Type B pancreatic cell (in vitro differentiated cells): ENCODE data around the gene FRAS1. TPM values are rescaled to one million over a fixed set of nuclear protein-coding genes. Genes with fewer than 3 reads are reported as not detected.

ENCODE experiments used
- DNase-seq: peaks from one replicate; pipeline ENCODE4 v3.0.0; 2021; ENCODE audit warnings: mixed read lengths; ENCODE audit not compliant: unreplicated experiment; ENCODE audit errors: extremely low spot score
- H3K27ac Mint-ChIP-seq: 2 replicates; pipeline ENCODE4 v1.8.0; 2021; ENCODE audit warnings: mild to moderate bottlenecking, mixed read lengths
- H3K27me3 Mint-ChIP-seq: 2 replicates; pipeline ENCODE4 v1.8.0; 2021; ENCODE audit warnings: mixed read lengths
- H3K36me3 Mint-ChIP-seq: 2 replicates; pipeline ENCODE4 v1.8.0; 2021; ENCODE audit warnings: mixed read lengths
- H3K4me1 Mint-ChIP-seq: one replicate; pipeline ENCODE4 v1.8.0; 2021; ENCODE audit warnings: mixed read lengths; ENCODE audit not compliant: unreplicated experiment
- H3K4me3 Mint-ChIP-seq: 2 replicates; pipeline ENCODE4 v1.8.0; 2021; ENCODE audit warnings: mild to moderate bottlenecking, mixed read lengths
- H3K9me3 Mint-ChIP-seq: 2 replicates; pipeline ENCODE4 v1.8.0; 2021; ENCODE audit warnings: mixed read lengths
- total RNA-seq: library from RNA; stranded (reverse); gene quantifications from 2 replicates; pipeline ENCODE4 v1.2.1, GENCODE V29; 2021; ENCODE audit warnings: low replicate concordance
- TF ChIP-seq, protein P1 (sequence below): fragments of 200-600 bp; sonication (generic); conservative IDR thresholded peaks from 2 replicates; pipeline ENCODE4 v1.5.0; 2021; ENCODE audit warnings: antibody characterized with exemption, mild to moderate bottlenecking

FRAS1 gene
- total RNA-seq, 1 donor from 2014 or later: 37.7 TPM

DNA sequence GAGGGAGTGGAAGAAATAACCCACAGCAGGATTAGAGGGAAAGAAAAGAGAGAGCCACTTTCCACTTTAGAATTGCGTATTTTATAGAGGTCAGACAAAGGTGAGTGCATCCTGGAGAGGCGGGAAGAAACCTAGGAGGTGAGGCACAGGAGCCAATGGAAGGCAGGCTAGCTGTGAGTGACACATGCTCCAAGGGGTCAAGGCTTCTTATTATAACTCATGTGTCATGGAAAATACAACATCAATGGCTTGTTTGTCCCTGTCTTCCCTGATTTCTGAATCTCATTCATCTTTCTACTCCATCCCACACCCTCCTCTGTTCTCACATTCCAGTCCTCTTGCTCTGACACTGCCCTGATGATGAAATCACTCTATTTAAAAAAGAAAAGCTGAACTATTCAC is 508.8 kb downstream of the FRAS1 start:
- Mint-ChIP-seq H3K9me3 (no peaks in the 10 kb centered on the region), H3K4me3 (peak overlapping the region; percentile 16)

DNA sequence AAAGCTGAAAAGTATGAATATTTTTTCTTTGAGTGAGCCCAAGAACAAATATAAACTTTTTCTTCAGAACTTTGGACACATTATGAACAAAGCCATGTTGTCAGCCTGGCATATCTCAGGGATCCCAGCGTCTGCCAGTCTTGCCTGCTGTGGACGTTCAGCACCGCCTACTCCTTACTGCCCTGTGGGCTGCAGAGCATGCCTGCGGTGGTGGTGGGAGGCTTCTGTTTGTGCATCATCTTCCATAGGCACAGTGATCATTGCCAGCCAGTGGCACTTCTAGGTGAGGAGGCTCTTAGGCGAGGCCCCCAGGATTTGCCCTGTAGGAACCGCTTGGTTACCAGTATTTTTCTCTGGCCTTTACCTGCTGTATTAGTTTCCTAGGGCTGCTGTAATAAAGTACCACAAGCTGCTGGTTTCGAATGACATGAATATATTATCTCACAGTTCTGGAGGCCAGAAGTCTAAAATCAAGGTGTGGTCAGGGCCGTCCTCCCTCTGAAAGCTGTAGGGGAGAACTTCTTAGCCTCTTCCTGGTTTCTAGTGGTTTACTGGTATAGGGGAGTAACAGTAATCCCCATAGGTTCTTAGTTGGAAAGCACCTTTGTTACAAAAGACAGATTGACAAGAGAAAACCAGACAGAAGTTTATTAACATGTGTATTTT is 509.8 kb downstream of the FRAS1 start:
- H3K27me3 Mint-ChIP-seq: no peaks in the 10 kb centered on the region
- no peak for DNase-seq
- peak overlapping the region; percentile 98 for H3K27ac Mint-ChIP-seq
- peaks cover 55% of the 10 kb centered on the region for H3K4me1 Mint-ChIP-seq
- H3K4me3 Mint-ChIP-seq: peak overlapping the region; percentile 67
- H3K36me3 Mint-ChIP-seq: peaks cover 3% of the 10 kb centered on the region
- no peaks in the 10 kb centered on the region for H3K9me3 Mint-ChIP-seq
- TF ChIP-seq, protein P1, sequence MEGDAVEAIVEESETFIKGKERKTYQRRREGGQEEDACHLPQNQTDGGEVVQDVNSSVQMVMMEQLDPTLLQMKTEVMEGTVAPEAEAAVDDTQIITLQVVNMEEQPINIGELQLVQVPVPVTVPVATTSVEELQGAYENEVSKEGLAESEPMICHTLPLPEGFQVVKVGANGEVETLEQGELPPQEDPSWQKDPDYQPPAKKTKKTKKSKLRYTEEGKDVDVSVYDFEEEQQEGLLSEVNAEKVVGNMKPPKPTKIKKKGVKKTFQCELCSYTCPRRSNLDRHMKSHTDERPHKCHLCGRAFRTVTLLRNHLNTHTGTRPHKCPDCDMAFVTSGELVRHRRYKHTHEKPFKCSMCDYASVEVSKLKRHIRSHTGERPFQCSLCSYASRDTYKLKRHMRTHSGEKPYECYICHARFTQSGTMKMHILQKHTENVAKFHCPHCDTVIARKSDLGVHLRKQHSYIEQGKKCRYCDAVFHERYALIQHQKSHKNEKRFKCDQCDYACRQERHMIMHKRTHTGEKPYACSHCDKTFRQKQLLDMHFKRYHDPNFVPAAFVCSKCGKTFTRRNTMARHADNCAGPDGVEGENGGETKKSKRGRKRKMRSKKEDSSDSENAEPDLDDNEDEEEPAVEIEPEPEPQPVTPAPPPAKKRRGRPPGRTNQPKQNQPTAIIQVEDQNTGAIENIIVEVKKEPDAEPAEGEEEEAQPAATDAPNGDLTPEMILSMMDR: no peak

More for the DNA sequence above, 508.8 kb downstream of the FRAS1 start:
- Mint-ChIP-seq H3K27me3 (no peaks in the 10 kb centered on the region), H3K36me3 (peaks cover 3% of the 10 kb centered on the region), H3K4me1 (peaks cover 56% of the 10 kb centered on the region), H3K27ac (peak overlapping the region; percentile 98)
- TF ChIP-seq, protein P1: no peak
- DNase-seq: no peak

DNA sequence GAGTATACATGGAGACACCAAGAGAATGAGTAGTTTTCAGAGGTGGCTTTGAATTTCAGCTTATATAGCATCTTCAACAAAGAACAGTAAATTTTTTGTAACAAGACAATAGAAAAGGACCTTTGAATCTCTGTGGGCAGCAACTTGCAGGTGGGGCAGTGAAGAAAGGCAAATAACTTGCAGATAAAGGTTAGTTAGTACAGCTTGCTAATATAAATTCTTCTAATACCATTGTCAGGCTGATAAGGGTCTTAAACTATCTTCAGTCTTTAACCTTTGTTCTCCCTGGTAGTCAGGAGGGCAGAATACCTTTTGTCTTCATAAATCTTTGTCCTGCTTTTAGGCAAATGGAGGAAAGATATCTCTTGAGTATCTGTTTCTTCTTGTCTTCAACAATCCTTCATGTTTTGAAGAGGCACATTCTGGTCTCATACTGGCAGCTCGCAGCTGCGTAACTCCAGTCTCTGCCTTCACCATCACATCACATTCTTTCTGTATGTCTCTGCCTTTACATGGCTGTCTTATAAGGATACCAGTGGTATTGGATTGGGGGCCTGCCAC is 510.5 kb downstream of the FRAS1 start:
- peak overlapping the region; percentile 98 for H3K27ac Mint-ChIP-seq
- H3K36me3 Mint-ChIP-seq: peaks cover 8% of the 10 kb centered on the region
- peaks cover 55% of the 10 kb centered on the region for H3K4me1 Mint-ChIP-seq
- peak overlapping the region; percentile 67 for H3K4me3 Mint-ChIP-seq
- H3K9me3 Mint-ChIP-seq: no peaks in the 10 kb centered on the region
- no peaks in the 10 kb centered on the region for H3K27me3 Mint-ChIP-seq
- DNase-seq: no peak
- TF ChIP-seq, protein P1: no peak

DNA sequence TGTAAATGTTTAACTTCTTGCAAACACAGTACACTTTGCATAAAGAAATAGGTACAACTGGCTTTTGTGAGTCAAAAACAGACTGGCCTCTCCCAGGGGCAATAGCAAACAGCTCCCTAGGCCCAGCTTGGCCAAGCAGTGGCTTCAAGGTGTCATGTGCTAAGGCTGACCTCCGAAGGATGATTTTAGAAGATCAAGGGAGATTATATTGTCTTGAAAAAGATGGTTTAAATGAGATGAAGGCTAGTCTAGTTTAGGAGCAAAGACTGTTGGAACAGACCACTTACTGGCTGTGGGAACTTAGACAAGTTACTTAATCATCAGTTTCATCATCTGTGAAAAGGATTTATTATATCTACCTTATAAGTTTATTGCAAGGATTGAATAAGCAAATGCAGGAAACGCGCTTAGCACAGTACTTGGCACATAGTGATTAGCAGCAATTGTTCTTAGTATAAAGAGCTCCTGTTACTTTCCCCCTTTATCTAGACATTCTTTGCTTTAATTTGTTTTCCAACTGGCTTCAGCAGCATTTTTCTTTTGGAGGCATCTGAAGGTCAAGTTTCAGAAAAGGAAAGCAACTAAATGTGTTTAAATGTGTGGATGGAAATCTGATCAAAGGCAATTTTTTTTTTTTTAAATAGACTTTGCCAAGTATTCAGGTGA is 511.6 kb downstream of the FRAS1 start:
- no peak for DNase-seq
- peak overlapping the region; percentile 98 for H3K27ac Mint-ChIP-seq
- peak overlapping the region; percentile 39 for H3K4me3 Mint-ChIP-seq
- TF ChIP-seq, protein P1: no peak
- H3K9me3 Mint-ChIP-seq: no peaks in the 10 kb centered on the region
- peaks cover 54% of the 10 kb centered on the region for H3K4me1 Mint-ChIP-seq
- H3K27me3 Mint-ChIP-seq: no peaks in the 10 kb centered on the region
- H3K36me3 Mint-ChIP-seq: peaks cover 9% of the 10 kb centered on the region

DNA sequence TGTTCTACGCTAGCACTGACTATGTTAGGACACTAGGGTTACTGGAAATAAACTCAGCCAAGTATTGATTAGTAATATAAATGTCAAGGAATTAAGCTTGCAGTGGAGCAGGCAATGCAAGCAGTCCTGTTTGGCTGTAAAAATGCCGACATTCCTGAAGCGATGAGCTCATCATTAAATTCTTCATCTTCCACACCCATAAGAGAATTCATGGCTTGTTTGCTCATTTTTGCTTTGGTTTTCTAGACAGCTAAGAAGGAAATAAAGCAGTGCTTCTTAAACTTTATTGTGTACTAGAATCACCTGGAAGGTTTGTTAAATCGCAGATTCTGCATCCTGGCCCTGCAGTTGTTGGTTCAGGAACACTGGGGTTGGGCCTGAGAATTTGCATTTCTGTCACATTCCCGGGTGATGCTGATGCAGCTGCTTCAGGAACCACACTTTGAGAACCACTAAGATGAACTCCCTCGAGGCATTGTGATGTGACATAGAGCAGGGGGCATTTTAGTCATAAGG is 512.2 kb downstream of the FRAS1 start:
- Mint-ChIP-seq H3K36me3 (peaks cover 12% of the 10 kb centered on the region), H3K27me3 (no peaks in the 10 kb centered on the region), H3K4me3 (peak overlapping the region; percentile 39), H3K4me1 (peaks cover 52% of the 10 kb centered on the region), H3K27ac (peak overlapping the region; percentile 98), H3K9me3 (no peaks in the 10 kb centered on the region)
- TF ChIP-seq, protein P1: no peak
- DNase-seq: no peak
